ENCODE results near the gene CYP39A1.

The CYP39A1 gene

DNA sequence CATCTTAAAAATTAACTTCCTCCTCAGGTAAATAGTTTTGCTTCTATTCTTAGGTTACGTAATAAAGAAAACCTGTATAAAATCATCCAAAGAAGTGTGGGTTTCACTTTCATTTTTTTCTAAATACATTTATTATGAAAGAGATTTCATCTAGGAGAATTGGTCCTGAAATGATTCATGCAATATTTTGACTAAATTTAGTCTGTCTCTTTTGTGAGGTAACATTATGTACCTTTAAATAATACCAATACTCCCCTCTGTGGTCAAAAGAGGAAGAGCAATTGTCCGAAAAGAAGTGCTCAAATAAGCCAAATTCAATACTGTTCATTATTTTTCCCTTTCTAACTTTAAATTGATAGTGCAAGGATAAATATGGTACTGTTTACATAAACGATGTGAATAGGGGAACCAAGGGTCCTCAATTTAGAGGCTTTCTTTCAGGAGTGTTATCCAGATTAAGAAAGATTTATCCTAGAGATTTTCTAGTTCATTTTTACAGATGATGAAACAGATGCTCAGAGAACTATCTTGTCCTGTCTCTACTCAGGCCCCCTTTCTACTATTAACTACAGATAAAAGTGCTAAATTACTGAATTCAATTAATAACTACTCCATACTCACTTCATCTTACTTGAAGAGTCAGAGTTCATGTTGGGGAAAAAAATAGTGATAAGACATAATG lies 26.2 kb downstream of the CYP39A1 start:
- Histone ChIP-seq H3K27me3 (ENCODE audit: control insufficient read depth, insufficient read depth, low read length) (no peaks in the 10 kb centered on the region), H3K27ac (no peak overlapping the region), H3K79me2 (no peaks in the 10 kb centered on the region), H2AFZ (peak overlapping the region; percentile 39), H3K9ac (no peak overlapping the region), H3K4me1 (no peaks in the 10 kb centered on the region), H3K4me3 (ENCODE audit: low read depth, low read length) (peak overlapping the region; percentile 19), H3K36me3 (ENCODE audit: control insufficient read depth, insufficient read depth, low read length) (no peaks in the 10 kb centered on the region), H3K9me3 (ENCODE audit: control insufficient read depth, low read length) (no peaks in the 10 kb centered on the region), H3K4me2 (ENCODE audit: low read length) (no peak overlapping the region)
- TF ChIP-seq, protein P1, sequence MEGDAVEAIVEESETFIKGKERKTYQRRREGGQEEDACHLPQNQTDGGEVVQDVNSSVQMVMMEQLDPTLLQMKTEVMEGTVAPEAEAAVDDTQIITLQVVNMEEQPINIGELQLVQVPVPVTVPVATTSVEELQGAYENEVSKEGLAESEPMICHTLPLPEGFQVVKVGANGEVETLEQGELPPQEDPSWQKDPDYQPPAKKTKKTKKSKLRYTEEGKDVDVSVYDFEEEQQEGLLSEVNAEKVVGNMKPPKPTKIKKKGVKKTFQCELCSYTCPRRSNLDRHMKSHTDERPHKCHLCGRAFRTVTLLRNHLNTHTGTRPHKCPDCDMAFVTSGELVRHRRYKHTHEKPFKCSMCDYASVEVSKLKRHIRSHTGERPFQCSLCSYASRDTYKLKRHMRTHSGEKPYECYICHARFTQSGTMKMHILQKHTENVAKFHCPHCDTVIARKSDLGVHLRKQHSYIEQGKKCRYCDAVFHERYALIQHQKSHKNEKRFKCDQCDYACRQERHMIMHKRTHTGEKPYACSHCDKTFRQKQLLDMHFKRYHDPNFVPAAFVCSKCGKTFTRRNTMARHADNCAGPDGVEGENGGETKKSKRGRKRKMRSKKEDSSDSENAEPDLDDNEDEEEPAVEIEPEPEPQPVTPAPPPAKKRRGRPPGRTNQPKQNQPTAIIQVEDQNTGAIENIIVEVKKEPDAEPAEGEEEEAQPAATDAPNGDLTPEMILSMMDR (IDR thresholded peaks at IDR 0.05), result peak; percentile 77

DNA sequence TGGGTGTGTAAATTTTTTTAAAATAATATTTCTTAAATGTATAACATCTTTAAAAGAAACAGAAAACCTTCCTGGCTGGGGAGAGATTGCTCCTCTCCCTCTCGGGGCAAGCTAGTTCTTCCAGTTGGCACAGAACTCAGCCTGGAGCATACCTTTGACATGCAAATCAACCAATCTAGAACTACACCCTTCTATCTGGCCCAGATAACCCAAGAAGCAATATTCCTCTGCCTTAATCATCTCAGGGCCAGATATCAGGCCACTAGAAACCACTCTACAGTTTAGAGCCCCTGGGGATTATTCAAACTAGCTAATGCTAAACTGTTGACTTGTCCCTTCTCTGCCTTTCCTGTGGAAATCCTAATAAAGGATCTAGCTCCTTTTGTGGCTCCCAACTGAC lies 33.9 kb downstream of the CYP39A1 start:
- Histone ChIP-seq H2AFZ (no peak overlapping the region), H3K9ac (no peak overlapping the region), H3K4me1 (no peaks in the 10 kb centered on the region), H3K36me3 (ENCODE audit: control insufficient read depth, insufficient read depth, low read length) (no peaks in the 10 kb centered on the region), H3K9me3 (ENCODE audit: control insufficient read depth, low read length) (no peaks in the 10 kb centered on the region), H3K4me3 (ENCODE audit: low read depth, low read length) (no peak overlapping the region), H3K4me2 (ENCODE audit: low read length) (no peak overlapping the region), H3K79me2 (no peaks in the 10 kb centered on the region), H3K27ac (no peak overlapping the region), H3K27me3 (ENCODE audit: control insufficient read depth, insufficient read depth, low read length) (no peaks in the 10 kb centered on the region)
- TF ChIP-seq, protein P1 (IDR thresholded peaks at IDR 0.05), result no peak

DNA sequence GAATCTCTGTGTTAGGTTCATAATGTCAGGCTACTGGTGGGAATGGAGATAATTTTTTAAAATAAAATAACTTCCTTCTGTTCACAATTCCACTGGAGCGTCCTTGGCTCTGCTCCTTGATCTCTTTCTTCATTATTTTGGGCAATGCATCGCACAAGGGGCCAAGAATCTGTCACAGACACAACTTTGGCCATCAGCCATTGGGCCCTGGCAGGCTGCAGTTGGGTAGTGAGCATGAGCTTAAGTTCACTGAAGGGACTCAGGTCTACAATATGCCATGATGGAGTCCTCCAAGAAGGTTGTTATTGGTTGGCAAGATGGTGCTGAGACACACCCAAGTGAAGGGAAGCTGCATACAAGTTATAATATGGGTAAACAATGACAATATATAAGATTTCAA lies 40.0 kb downstream of the CYP39A1 start:
- Histone ChIP-seq H3K27me3 (ENCODE audit: control insufficient read depth, insufficient read depth, low read length) (no peaks in the 10 kb centered on the region), H3K27ac (no peak overlapping the region), H2AFZ (no peak overlapping the region), H3K4me2 (ENCODE audit: low read length) (no peak overlapping the region), H3K4me3 (ENCODE audit: low read depth, low read length) (no peak overlapping the region), H3K79me2 (no peaks in the 10 kb centered on the region), H3K4me1 (no peaks in the 10 kb centered on the region), H3K36me3 (ENCODE audit: control insufficient read depth, insufficient read depth, low read length) (no peaks in the 10 kb centered on the region), H3K9ac (no peak overlapping the region), H3K9me3 (ENCODE audit: control insufficient read depth, low read length) (no peaks in the 10 kb centered on the region)
- TF ChIP-seq, protein P1 (IDR thresholded peaks at IDR 0.05), result no peak

GRCh38 chr6:46610862-46611553 lies 41.6 kb downstream of the CYP39A1 start:
- Histone ChIP-seq H3K4me2 (ENCODE audit: low read length) (no peak overlapping the region), H3K27me3 (ENCODE audit: control insufficient read depth, insufficient read depth, low read length) (no peaks in the 10 kb centered on the region), H3K27ac (no peak overlapping the region), H3K4me1 (no peaks in the 10 kb centered on the region), H3K36me3 (ENCODE audit: control insufficient read depth, insufficient read depth, low read length) (no peaks in the 10 kb centered on the region), H2AFZ (no peak overlapping the region), H3K79me2 (no peaks in the 10 kb centered on the region), H3K9ac (no peak overlapping the region), H3K4me3 (ENCODE audit: low read depth, low read length) (no peak overlapping the region), H3K9me3 (ENCODE audit: control insufficient read depth, low read length) (no peaks in the 10 kb centered on the region)
- TF ChIP-seq, protein P1 (IDR thresholded peaks at IDR 0.05), result no peak
